HFF-Myc (cell line): ENCODE data around the gene TGFB2.

Experiments used
- DNase-seq: peaks from one replicate; pipeline ENCODE4 v3.0.0-alpha.2; 2011; ENCODE audit warnings: low read depth; ENCODE audit errors: extremely low read depth
- H3K4me3 ChIP-seq: replicated peaks from 2 replicates; pipeline ENCODE4 v1.5.1; 2011; ENCODE audit warnings: low read depth, mild to moderate bottlenecking, control low read depth, low read length
- CTCF ChIP-seq: IDR thresholded peaks from 2 replicates; pipeline ENCODE4 v1.5.1; 2012; ENCODE audit warnings: mild to moderate bottlenecking, low read depth, low read length, control low read depth; ENCODE audit errors: missing control alignments

Gene TGFB2

GRCh38 chr1:218357211-218357892, 12.2 kb downstream of the TGFB2 start:
- DNase-seq: no peak
- H3K4me3 ChIP-seq: no peak overlapping the region
- TF ChIP-seq CTCF: no peak

GRCh38 chr1:218357893-218358232, 12.7 kb downstream of the TGFB2 start:
- no peak overlapping the region for H3K4me3 ChIP-seq
- DNase-seq: no peak
- TF ChIP-seq CTCF: no peak

- DNase-seq: no peak
- no peak overlapping the region for H3K4me3 ChIP-seq
- TF ChIP-seq CTCF: peak; percentile 62
Observed at GRCh38 chr1:218361298-218362065, 16.3 kb downstream of the TGFB2 start.

GRCh38 chr1:218362418-218363076, 17.4 kb downstream of the TGFB2 start:
- no peak for TF ChIP-seq CTCF
- no peak for DNase-seq
- no peak overlapping the region for H3K4me3 ChIP-seq

GRCh38 chr1:218363141-218363540, 18.0 kb downstream of the TGFB2 start:
- H3K4me3 ChIP-seq: no peak overlapping the region
- DNase-seq: no peak
- TF ChIP-seq CTCF: no peak

GRCh38 chr1:218364028-218364710, 19.0 kb downstream of the TGFB2 start:
- DNase-seq: no peak
- no peak for TF ChIP-seq CTCF
- H3K4me3 ChIP-seq: no peak overlapping the region
